Urinary bladder (tissue), 4 donors: ENCODE results near the gene ZNF280A. TPM values are rescaled to one million over a fixed set of nuclear protein-coding genes. Genes with fewer than 3 reads are reported as not detected.
"Not testable (repeated sequence)": the region's sequence is repeated elsewhere in the genome, so short reads cannot be mapped to it uniquely, and the experiment has no call there.

Experiments
- DNase-seq: peaks from one replicate; pipeline ENCODE4 v3.0.0-alpha.2; 2015; ENCODE audit errors: extremely low spot score
- H3K27ac ChIP-seq: one replicate; pipeline ENCODE4 v1.5.1; 2013; ENCODE audit warnings: low read depth, mild to moderate bottlenecking, moderate library complexity
- H3K36me3 ChIP-seq: one replicate; pipeline ENCODE4 v1.6.1; 2013; ENCODE audit warnings: mild to moderate bottlenecking, moderate library complexity; ENCODE audit not compliant: insufficient read depth
- H3K4me1 ChIP-seq: one replicate; pipeline ENCODE4 v1.6.1; 2013; ENCODE audit warnings: mild to moderate bottlenecking, moderate library complexity; ENCODE audit not compliant: insufficient read depth
- H3K4me3 ChIP-seq: one replicate; pipeline ENCODE4 v1.5.1; 2013; ENCODE audit warnings: low read depth, low read length
- WGBS: extraction: QIAGEN DNeasy Blood & Tissue Kit; methylation state at CpG from one replicate; pipeline ENCODE4 v1.1.7; 2013; 5-methylcytosine and 5-hydroxymethylcytosine counted together
- polyA plus RNA-seq: library from polyadenylated mRNA; stranded (reverse); fragments of 200-250 nt; gene quantifications from one replicate; pipeline ENCODE4 v1.2.3, GENCODE V29; 2013
- total RNA-seq: library from RNA; depleted of rRNA; stranded (reverse); fragments of >200 nt; gene quantifications from one replicate; pipeline ENCODE4 v1.2.3, GENCODE V29; 2014
- donor health status: healthy with polysubstance abuse.
- donor health status: healthy.

ZNF280A gene
- total and polyA plus RNA-seq, 2 donors = not detected

GRCh38 chr22:22513619-22514018 is 6.5 kb downstream of the ZNF280A start:
- Histone ChIP-seq H3K36me3 (no peaks in the 10 kb centered on the region), H3K4me3 (no peak overlapping the region), H3K4me1 (no peaks in the 10 kb centered on the region), H3K27ac (no peak overlapping the region)
- no peak for DNase-seq
- 90% methylated on average over 2 of the region's 2 CpGs for WGBS

- Histone ChIP-seq H3K4me3 (no peak overlapping the region), H3K27ac (no peak overlapping the region), H3K4me1 (no peaks in the 10 kb centered on the region), H3K36me3 (no peaks in the 10 kb centered on the region)
- DNase-seq = no peak
- 73% methylated on average over 5 of the region's 5 CpGs for WGBS
These were observed 7.1 kb downstream of the ZNF280A start for GRCh38 chr22:22512951-22513350.

- not testable (repeated sequence) for H3K27ac ChIP-seq, DNase-seq, H3K4me1 ChIP-seq, H3K4me3 ChIP-seq, H3K36me3 ChIP-seq
- WGBS = 97% methylated on average over 7 of the region's 7 CpGs
These were observed 9.2 kb downstream of the ZNF280A start for GRCh38 chr22:22510833-22511232.

- WGBS = 96% methylated on average over 6 of the region's 6 CpGs
- not testable (repeated sequence) for H3K36me3 ChIP-seq, H3K27ac ChIP-seq, H3K4me3 ChIP-seq, H3K4me1 ChIP-seq, DNase-seq
These were observed 10.2 kb downstream of the ZNF280A start for GRCh38 chr22:22509912-22510311.

- peak within 1 kb of the TSS; percentile 34 for H3K4me3 ChIP-seq
- 3% methylated on average over 72 of the region's 72 CpGs for WGBS
- H3K36me3 ChIP-seq = no peaks in the 10 kb centered on the region
- DNase-seq = peak; percentile 7
- H3K27ac ChIP-seq = no peak within 1 kb of the TSS
- H3K4me1 ChIP-seq = no peaks in the 10 kb centered on the region
These were observed 11.5 kb downstream of the ZNF280A start, which contains the start of gene ZNF280B for GRCh38 chr22:22508274-22509176. ZNF280B (minus strand) TSS chr22:22508742; CDS start chr22:22489398, 19,344 bp downstream.

GRCh38 chr22:22507743-22508273 is 12.3 kb downstream of the ZNF280A start:
- DNase-seq = no peak
- no peaks in the 10 kb centered on the region for H3K4me1 ChIP-seq
- 31% methylated on average over 13 of the region's 13 CpGs for WGBS
- H3K27ac ChIP-seq = no peak overlapping the region
- peak overlapping the region; percentile 34 for H3K4me3 ChIP-seq
- H3K36me3 ChIP-seq = no peaks in the 10 kb centered on the region

- H3K4me3 ChIP-seq = no peak overlapping the region
- H3K27ac ChIP-seq = no peak overlapping the region
- no peaks in the 10 kb centered on the region for H3K36me3 ChIP-seq
- WGBS = 98% methylated on average over 1 of the region's 1 CpG
- H3K4me1 ChIP-seq = no peaks in the 10 kb centered on the region
- no peak for DNase-seq
These were observed 13.3 kb downstream of the ZNF280A start for GRCh38 chr22:22506736-22507135.

- WGBS = 79% methylated on average over 2 of the region's 2 CpGs
- H3K27ac ChIP-seq = no peak overlapping the region
- H3K36me3 ChIP-seq = no peaks in the 10 kb centered on the region
- no peaks in the 10 kb centered on the region for H3K4me1 ChIP-seq
- no peak overlapping the region for H3K4me3 ChIP-seq
- no peak for DNase-seq
These were observed 21.8 kb downstream of the ZNF280A start for GRCh38 chr22:22498267-22498666.

- not testable (repeated sequence) for H3K4me3 ChIP-seq, H3K27ac ChIP-seq, DNase-seq, H3K36me3 ChIP-seq, H3K4me1 ChIP-seq
- 93% methylated on average over 3 of the region's 3 CpGs for WGBS
These were observed 28.5 kb downstream of the ZNF280A start for GRCh38 chr22:22491589-22491988.

GRCh38 chr22:22488736-22489135 is 31.3 kb downstream of the ZNF280A start:
- WGBS = 91% methylated on average over 5 of the region's 5 CpGs
- H3K4me1 ChIP-seq = no peaks in the 10 kb centered on the region
- H3K4me3 ChIP-seq = no peak overlapping the region
- H3K36me3 ChIP-seq = no peaks in the 10 kb centered on the region
- DNase-seq = no peak
- H3K27ac ChIP-seq = no peak overlapping the region

- H3K27ac ChIP-seq = no peak overlapping the region
- no peak overlapping the region for H3K4me3 ChIP-seq
- no peak for DNase-seq
- H3K4me1 ChIP-seq = no peaks in the 10 kb centered on the region
- WGBS = 90% methylated on average over 12 of the region's 12 CpGs
- H3K36me3 ChIP-seq = no peaks in the 10 kb centered on the region
These were observed 32.0 kb downstream of the ZNF280A start for GRCh38 chr22:22487869-22488597.

- Histone ChIP-seq H3K4me3 (no peak overlapping the region), H3K36me3 (no peaks in the 10 kb centered on the region), H3K4me1 (no peaks in the 10 kb centered on the region), H3K27ac (no peak overlapping the region)
- DNase-seq = no peak
- WGBS = 96% methylated on average over 6 of the region's 6 CpGs
These were observed 33.0 kb downstream of the ZNF280A start for GRCh38 chr22:22487059-22487458.

GRCh38 chr22:22486132-22486899 is 33.8 kb downstream of the ZNF280A start:
- H3K4me1 ChIP-seq = no peaks in the 10 kb centered on the region
- DNase-seq = no peak
- no peak overlapping the region for H3K4me3 ChIP-seq
- no peak overlapping the region for H3K27ac ChIP-seq
- H3K36me3 ChIP-seq = no peaks in the 10 kb centered on the region
- WGBS = 88% methylated on average over 4 of the region's 4 CpGs
